Measurements from ENCODE around the gene DOCK3.

DNA sequence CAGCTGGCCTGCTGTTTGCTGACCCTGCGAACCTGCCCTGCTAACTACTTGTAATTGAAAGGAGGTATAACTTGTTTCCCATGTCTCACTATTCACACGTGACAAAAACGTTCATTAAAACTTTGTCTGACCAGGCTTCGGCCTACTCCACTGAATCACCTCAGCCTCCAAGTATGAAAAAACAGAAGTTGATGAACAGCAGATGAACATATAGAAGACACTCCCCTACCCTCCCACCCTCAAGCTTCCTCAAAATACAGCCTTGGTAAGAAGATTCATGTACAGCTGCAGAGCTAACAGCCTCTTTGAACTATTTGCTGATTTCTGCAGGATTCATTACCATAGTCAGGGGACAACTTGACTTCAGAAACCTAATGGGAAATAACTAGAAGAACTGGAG lies 727.0 kb downstream of the DOCK3 start:
- TF ChIP-seq, protein P1, sequence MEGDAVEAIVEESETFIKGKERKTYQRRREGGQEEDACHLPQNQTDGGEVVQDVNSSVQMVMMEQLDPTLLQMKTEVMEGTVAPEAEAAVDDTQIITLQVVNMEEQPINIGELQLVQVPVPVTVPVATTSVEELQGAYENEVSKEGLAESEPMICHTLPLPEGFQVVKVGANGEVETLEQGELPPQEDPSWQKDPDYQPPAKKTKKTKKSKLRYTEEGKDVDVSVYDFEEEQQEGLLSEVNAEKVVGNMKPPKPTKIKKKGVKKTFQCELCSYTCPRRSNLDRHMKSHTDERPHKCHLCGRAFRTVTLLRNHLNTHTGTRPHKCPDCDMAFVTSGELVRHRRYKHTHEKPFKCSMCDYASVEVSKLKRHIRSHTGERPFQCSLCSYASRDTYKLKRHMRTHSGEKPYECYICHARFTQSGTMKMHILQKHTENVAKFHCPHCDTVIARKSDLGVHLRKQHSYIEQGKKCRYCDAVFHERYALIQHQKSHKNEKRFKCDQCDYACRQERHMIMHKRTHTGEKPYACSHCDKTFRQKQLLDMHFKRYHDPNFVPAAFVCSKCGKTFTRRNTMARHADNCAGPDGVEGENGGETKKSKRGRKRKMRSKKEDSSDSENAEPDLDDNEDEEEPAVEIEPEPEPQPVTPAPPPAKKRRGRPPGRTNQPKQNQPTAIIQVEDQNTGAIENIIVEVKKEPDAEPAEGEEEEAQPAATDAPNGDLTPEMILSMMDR (conservative IDR thresholded peaks at IDR 0.05; ENCODE audit: low read depth, low read length), result no peak
- no peak for TF ChIP-seq EZH2 (IDR thresholded peaks at IDR 0.05; ENCODE audit: low read length, unreplicated experiment)

Data from PC-3 (cell line).